ENCODE measurements around the gene FILIP1L. TPM values are rescaled to one million over a fixed set of nuclear protein-coding genes. Genes with fewer than 3 reads are reported as not detected.

FILIP1L gene
- total and polyA plus RNA-seq, 2 of the 13 experiments (the other 11 are each of a cell fraction or from before 2014, with no cell fraction given), result 8.1 to 187 TPM

- BruUV-seq (replicated peaks), result no TSS peak
- intact Hi-C loops (cut with micrococcal nuclease; ENCODE audit: unreplicated experiment) (no loop called here), in situ Hi-C loops (cut with HindIII; ENCODE audit: extremely low pct_ligation_motif_present, low pct_unique_long_range_greater_than_20kb) (no loop called here)
- H3K4me3 ChIP-seq (replicated peaks in 1 of 3; ENCODE audit: insufficient read depth in 1 of 3, low read depth in 2 of 3, low read length in 3 of 3), result no peak overlapping the region
- CTCF ChIA-PET (ENCODE audit: low intra/inter-chr PET ratio, low total read pairs), result no interaction called here
- WGBS (ENCODE audit: low lambda C conversion rate), result 93% methylated on average over 7 of the region's 7 CpGs
- FAIRE-seq (no peak), DNase-seq (ENCODE audit: low spot score) (no peak), ATAC-seq (no peak)
- H3K27me3 ChIP-seq (ENCODE audit: control insufficient read depth in 1 of 2, insufficient read depth in 2 of 2, low read length in 2 of 2), result no peaks in the 10 kb centered on the region
- H3K4me2 ChIP-seq (ENCODE audit: low read depth, low read length), result no peak overlapping the region
- H3K36me3 ChIP-seq (replicated peaks in 1 of 2; ENCODE audit: control insufficient read depth in 1 of 2, insufficient read depth in 2 of 2, low read length in 2 of 2), result no peaks in the 10 kb centered on the region
- no peaks in the 10 kb centered on the region for H3K9me3 ChIP-seq (ENCODE audit: low read length)
- no peak overlapping the region for H3K9ac ChIP-seq (ENCODE audit: insufficient read depth, low read depth, low read length)
- no peaks in the 10 kb centered on the region for H3K79me2 ChIP-seq (ENCODE audit: insufficient read depth, low read length)
- H3K27ac ChIP-seq (ENCODE audit: extremely low read length, insufficient read depth, low read length), result no peak overlapping the region
- peaks cover 71% of the 10 kb centered on the region for H3K4me1 ChIP-seq (ENCODE audit: insufficient read depth, low read length)
- POLR2A ChIA-PET, result no interaction called here
- H4K20me1 ChIP-seq (ENCODE audit: insufficient read depth, low read length), result no peaks in the 10 kb centered on the region
- H2AFZ ChIP-seq (ENCODE audit: low read length), result no peak overlapping the region
- TF ChIP-seq PAX8 (CRISPR knock-in tag; IDR thresholded peaks at IDR 0.05; ENCODE audit: borderline replicate concordance), result no peak
- no peak for TF ChIP-seq ZNF570 (CRISPR knock-in tag; IDR thresholded peaks at IDR 0.05; ENCODE audit: borderline replicate concordance)
- TF ChIP-seq ZNF605 (CRISPR knock-in tag; IDR thresholded peaks at IDR 0.05), result no peak
- TF ChIP-seq STAT6 (CRISPR knock-in tag; IDR thresholded peaks at IDR 0.05; ENCODE audit: borderline replicate concordance), result no peak
- TF ChIP-seq THAP8 (CRISPR knock-in tag; IDR thresholded peaks at IDR 0.05; ENCODE audit: borderline replicate concordance), result no peak
- TF ChIP-seq SMARCC2 (IDR thresholded peaks at IDR 0.05), result no peak
- TF ChIP-seq ZSCAN20 (CRISPR knock-in tag; IDR thresholded peaks at IDR 0.05; ENCODE audit: borderline replicate concordance), result no peak
- no peak for TF ChIP-seq MXD4 (CRISPR knock-in tag; IDR thresholded peaks at IDR 0.05)
- TF ChIP-seq ZMAT3 (CRISPR knock-in tag; conservative IDR thresholded peaks at IDR 0.05), result no peak
- TF ChIP-seq KMT2A (CRISPR knock-in tag; IDR thresholded peaks at IDR 0.05), result no peak
- no peak for TF ChIP-seq ZBTB37 (CRISPR knock-in tag; IDR thresholded peaks at IDR 0.05)
- TF ChIP-seq ZXDC (CRISPR knock-in tag; IDR thresholded peaks at IDR 0.05), result no peak
- no peak for TF ChIP-seq NCOA1 (CRISPR knock-in tag; IDR thresholded peaks at IDR 0.05)
- TF ChIP-seq ZNF354B (CRISPR knock-in tag; IDR thresholded peaks at IDR 0.05), result no peak
- TF ChIP-seq ZBTB44 (CRISPR knock-in tag; IDR thresholded peaks at IDR 0.05), result no peak
These were observed 186.4 kb downstream of the FILIP1L start for GRCh38 chr3:99927671-99928457.

Measured in HepG2 (cell line).